Pancreas (tissue), 10 donors: ENCODE results near the gene OR1K1. TPM values are rescaled to one million over a fixed set of nuclear protein-coding genes. Genes with fewer than 3 reads are reported as not detected.

Source experiments
- ATAC-seq, 4 donors: fragments of 200-7000 bp; cut with Tn5 transposase; one replicate each; pipeline versions ENCODE4 v1.8.0 to v1.9.1; 2020; ENCODE audit warnings: mild to moderate bottlenecking in 4 of 4, moderate library complexity in 4 of 4
- DNase-seq, 6 donors: peaks; one replicate each; pipeline ENCODE4 v3.0.0-alpha.2; 2020
- FAIRE-seq: peaks from 2 replicates; lab custom pipeline; 2012; peaks lifted over from hg19 to GRCh38; lab: Jason Lieb, UNC
- H3K27ac ChIP-seq, 4 donors: fragments of 200-600 bp; sonication (generic); 1 replicate in 3 of 4; 2 replicates in 1 of 4; pipeline versions ENCODE4 v1.5.0 to v1.8.0; 2020
- H3K27me3 ChIP-seq, 4 donors: fragments of 200-600 bp; one replicate each; pipeline ENCODE4 v1.8.0; 2021
- H3K36me3 ChIP-seq, 3 donors: fragments of 200-600 bp; sonication (generic) in 1 of 3; one replicate each; pipeline versions ENCODE4 v1.5.0 to v1.8.0; 2020 to 2021
- H3K4me1 ChIP-seq, 3 donors: fragments of 200-600 bp; one replicate each; pipeline ENCODE4 v1.8.0; 2021
- H3K4me3 ChIP-seq, 4 donors: fragments of 200-600 bp; sonication (generic) in 2 of 4; one replicate each; pipeline versions ENCODE4 v1.5.0 to v1.8.0; 2020 to 2021
- H3K9me3 ChIP-seq, 4 donors: fragments of 200-600 bp; one replicate each; pipeline ENCODE4 v1.8.0; 2021
- CTCF ChIP-seq, 4 donors: fragments of 200-600 bp; sonication (generic) in 3 of 4; IDR thresholded peaks; one replicate each; pipeline versions ENCODE4 v1.5.0 to v1.8.0; 2021; ENCODE audit warnings: antibody characterized with exemption in 4 of 4
- WGBS, 2 donors: extraction: QIAGEN DNeasy Blood & Tissue Kit; methylation state at CpG; one replicate each; pipeline ENCODE4 v1.1.7; 2013; 5-methylcytosine and 5-hydroxymethylcytosine counted together
- intact Hi-C, 3 donors: fragments of 100-400 bp; cut with DNase I; formaldehyde crosslinking; loops; one replicate each; pipeline versions ENCODE4 v1.11.1 to v1.14.2; 2022
- polyA plus RNA-seq, 2 donors: library from polyadenylated mRNA; stranded (reverse); fragments of 200-250 nt; gene quantifications; one replicate each; pipeline ENCODE4 v1.2.3, GENCODE V29; 2013
- total RNA-seq, 6 donors: library from RNA; stranded (reverse); fragmentation: NEBNext Ultra II Directional in 4 of 6; extraction: Animal tissue kit (Norgen Biotek cat#: 25700) in 4 of 6; gene quantifications; one replicate each; pipeline versions ENCODE4 v1.2.1 to v1.2.4, GENCODE V29; 2021 to 2023
- donor health status: healthy with polysubstance abuse.
- donor health status: DM: no; HTN: no; CAD: no; lungs with moderate emphysema.
- donor health status: DM: no; HTN: no; CAD: no.
- donor health status: control.
- donor health status: control.
- donor health status: Bipolar disorder and iron deficiency.
- donor health status: DM: yes; HTN: yes; CAD: no.
- donor health status: DM: no; HTN: no; CAD: no.
- donor health status: DM: no; HTN: no; CAD: no.
- donor health status: DM: yes; HTN: yes; CAD: no.

OR1K1 gene
- total and polyA plus RNA-seq, 8 donors: not detected

- Histone ChIP-seq H3K36me3 (no peaks in the 10 kb centered on the region), H3K4me3 (no peak overlapping the region), H3K27me3 (no peaks in the 10 kb centered on the region), H3K27ac (no peak overlapping the region), H3K9me3 (no peaks in the 10 kb centered on the region), H3K4me1 (no peaks in the 10 kb centered on the region)
- intact Hi-C loops: no loop called here
- no peak for TF ChIP-seq CTCF (IDR thresholded peaks at IDR 0.05)
- no peak for ATAC-seq
- WGBS, 2 donors: 87 to 96% methylated on average over 4 of the region's 4 CpGs
- no peak for FAIRE-seq
- no peak for DNase-seq
These were observed 13.6 kb upstream of the OR1K1 start for GRCh38 chr9:122786338-122786737.

GRCh38 chr9:122788831-122789230 lies 11.1 kb upstream of the OR1K1 start, which contains the start of gene OR5C1:
Gene OR5C1, plus strand, starts transcription at chr9:122788933. Its CDS starts 0 bp downstream, at chr9:122788933.
- Histone ChIP-seq H3K27me3 (no peaks in the 10 kb centered on the region), H3K4me1 (no peaks in the 10 kb centered on the region), H3K36me3 (no peaks in the 10 kb centered on the region), H3K27ac (no peak within 1 kb of the TSS), H3K4me3 (no peak within 1 kb of the TSS), H3K9me3 (no peaks in the 10 kb centered on the region)
- DNase-seq (no peak), ATAC-seq (no peak), FAIRE-seq (no peak)
- intact Hi-C loops: no loop called here
- TF ChIP-seq CTCF (IDR thresholded peaks at IDR 0.05): no peak
- WGBS, 2 donors: 88 to 91% methylated on average over 12 of the region's 12 CpGs

GRCh38 chr9:122789256-122790046 lies 10.5 kb upstream of the OR1K1 start:
- Histone ChIP-seq H3K27ac (no peak overlapping the region), H3K27me3 (no peaks in the 10 kb centered on the region), H3K4me3 (no peak overlapping the region), H3K4me1 (no peaks in the 10 kb centered on the region), H3K9me3 (no peaks in the 10 kb centered on the region), H3K36me3 (no peaks in the 10 kb centered on the region)
- FAIRE-seq (no peak), DNase-seq (no peak), ATAC-seq (no peak)
- 90 to 91% methylated on average over 28 of the region's 28 CpGs for WGBS, 2 donors
- no peak for TF ChIP-seq CTCF (IDR thresholded peaks at IDR 0.05)
- intact Hi-C loops: no loop called here

- no peak for TF ChIP-seq CTCF (IDR thresholded peaks at IDR 0.05)
- 87 to 92% methylated on average over 5 of the region's 5 CpGs for WGBS, 2 donors
- FAIRE-seq (no peak), DNase-seq (no peak), ATAC-seq (no peak)
- intact Hi-C loops: no loop called here
- Histone ChIP-seq H3K9me3 (no peaks in the 10 kb centered on the region), H3K27ac (no peak overlapping the region), H3K4me3 (no peak overlapping the region), H3K36me3 (no peaks in the 10 kb centered on the region), H3K4me1 (no peaks in the 10 kb centered on the region), H3K27me3 (no peaks in the 10 kb centered on the region)
These were observed 7.9 kb upstream of the OR1K1 start for GRCh38 chr9:122791872-122792669.
